GM10266 (cell line): ENCODE results near the gene SPATA32.

Experiments
- DNase-seq: peaks from one replicate; pipeline ENCODE4 v3.0.0; 2012; ENCODE audit errors: extremely low spot score
- CTCF ChIP-seq: IDR thresholded peaks from 2 replicates; pipeline ENCODE4 v1.5.1; 2012; ENCODE audit warnings: mild to moderate bottlenecking, low read depth; ENCODE audit not compliant: control insufficient read depth, insufficient read depth; ENCODE audit errors: missing control alignments

SPATA32 gene

GRCh38 chr17:45293413-45294211 is 31.7 kb upstream of the SPATA32 start:
- no peak for DNase-seq
- TF ChIP-seq CTCF = no peak

DNA sequence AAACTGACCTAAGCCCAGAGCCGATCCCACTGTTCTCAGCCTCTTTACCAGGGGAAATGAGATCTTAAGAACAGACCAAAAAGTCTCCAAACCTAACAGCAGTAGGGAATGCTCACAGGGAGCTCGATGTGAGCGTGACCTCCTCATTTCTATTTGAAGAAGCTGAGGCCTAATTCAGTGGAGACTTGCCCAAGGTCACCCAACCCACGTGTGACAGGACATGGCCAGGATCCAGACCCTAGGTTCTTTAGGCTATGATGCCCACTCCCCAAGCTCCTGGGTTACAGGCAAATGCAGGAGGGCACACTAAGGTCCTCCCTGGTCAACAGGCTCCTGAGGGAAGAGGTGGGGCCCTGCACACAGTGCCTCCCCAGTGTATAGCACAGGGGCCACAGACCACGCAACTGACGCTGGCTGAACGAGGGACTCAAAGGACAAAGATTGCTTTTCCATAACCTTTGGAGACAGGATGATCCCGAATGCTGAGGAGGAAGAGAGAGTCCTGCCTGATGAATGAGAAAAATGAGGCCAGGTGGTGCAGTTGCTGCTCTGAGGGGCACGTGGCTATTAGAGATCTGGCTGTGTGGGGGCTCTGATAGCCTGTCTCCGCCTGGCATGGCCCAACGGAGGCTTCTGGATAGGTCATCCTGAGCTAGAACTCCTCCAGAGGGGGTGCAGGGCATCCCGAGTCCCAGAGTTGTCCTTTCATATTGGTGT is 31.0 kb upstream of the SPATA32 start:
- no peak for TF ChIP-seq CTCF
- no peak for DNase-seq

- TF ChIP-seq CTCF = no peak
- no peak for DNase-seq
These were observed 29.4 kb upstream of the SPATA32 start for GRCh38 chr17:45291171-45291805.

DNA sequence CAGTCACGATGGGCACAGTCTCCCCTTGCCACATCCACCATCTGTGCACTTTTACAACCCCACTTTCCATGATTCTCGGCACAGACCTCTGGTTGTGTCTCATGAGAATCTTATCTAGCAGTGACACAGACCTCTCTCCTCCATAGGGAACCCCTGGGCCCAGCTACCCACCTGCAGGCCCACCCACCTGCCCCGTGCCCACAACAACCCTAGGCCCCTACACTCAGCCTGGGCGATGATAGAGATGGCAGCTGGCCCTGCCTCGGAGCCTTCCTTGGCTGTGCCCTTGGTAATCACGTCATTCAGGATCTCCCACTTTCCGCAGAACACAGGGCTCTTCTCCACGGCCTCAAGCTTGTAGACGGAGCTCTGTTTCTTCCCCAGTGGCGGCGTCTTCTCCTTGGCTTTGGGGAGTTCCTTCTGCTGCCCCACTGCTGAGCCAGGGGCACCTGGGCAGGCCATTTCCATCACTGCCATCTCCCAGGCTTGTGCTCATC is 28.4 kb upstream of the SPATA32 start:
- no peak for TF ChIP-seq CTCF
- no peak for DNase-seq

- TF ChIP-seq CTCF = no peak
- DNase-seq = no peak
These were observed 27.7 kb upstream of the SPATA32 start for GRCh38 chr17:45289301-45290268.

DNA sequence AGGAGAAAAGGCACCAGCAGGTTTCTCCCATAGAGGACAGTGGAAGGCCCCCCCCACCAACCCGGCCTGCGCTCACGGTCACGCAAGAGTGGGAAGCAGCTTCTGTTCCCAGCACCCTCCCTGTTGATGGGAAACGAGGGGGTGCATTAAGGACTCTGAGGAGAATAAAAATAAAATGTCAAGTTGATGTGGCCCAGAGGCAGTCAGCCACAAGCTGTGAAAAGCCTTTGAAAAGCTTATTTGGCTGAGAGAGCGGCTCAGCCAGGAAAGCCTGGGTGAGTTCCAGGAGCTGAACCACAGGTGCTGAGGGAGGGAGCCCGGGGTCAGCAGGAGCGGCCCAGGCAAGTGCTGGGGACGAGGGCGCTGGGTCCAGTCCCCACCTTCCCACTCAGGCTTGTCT is 26.9 kb upstream of the SPATA32 start:
- DNase-seq = no peak
- no peak for TF ChIP-seq CTCF
